GM23338 (cell line): ENCODE data around the gene TBC1D16. TPM values are rescaled to one million over a fixed set of nuclear protein-coding genes. Genes with fewer than 3 reads are reported as not detected.

Source experiments
- ATAC-seq: fragments of 200-7000 bp; cut with Tn5 transposase; 3 replicates; pipeline ENCODE4 v1.9.1; 2020
- DNase-seq: peaks from one replicate; pipeline ENCODE4 v3.0.0-alpha.2; 2015; ENCODE audit warnings: low spot score
- H2AFZ ChIP-seq: fragments of 200-600 bp; sonication (generic); 2 replicates; pipeline ENCODE4 v1.8.0; 2016; ENCODE audit warnings: antibody characterized with exemption, mild to moderate bottlenecking, moderate library complexity
- H3F3A ChIP-seq: fragments of 200-600 bp; sonication (generic); replicated peaks from 2 replicates; pipeline ENCODE4 v1.8.0; 2017; ENCODE audit warnings: antibody characterized with exemption, mixed run types, low read depth
- H3K27ac ChIP-seq: fragments of 200-600 bp; sonication (generic); 2 replicates; pipeline ENCODE4 v1.6.1; 2016; ENCODE audit warnings: low read depth
- H3K27me3 ChIP-seq: fragments of 200-600 bp; sonication (generic); 2 replicates; pipeline ENCODE4 v1.8.0; 2016; ENCODE audit warnings: mild to moderate bottlenecking, mixed run types, moderate library complexity; ENCODE audit not compliant: insufficient read depth
- H3K36me3 ChIP-seq: fragments of 200-600 bp; sonication (generic); 2 replicates; pipeline ENCODE4 v1.8.0; 2016; ENCODE audit warnings: mild to moderate bottlenecking; ENCODE audit not compliant: insufficient read depth
- H3K4me1 ChIP-seq: fragments of 200-600 bp; sonication (generic); 2 replicates; pipeline ENCODE4 v1.8.0; 2016; ENCODE audit warnings: mild to moderate bottlenecking, moderate library complexity; ENCODE audit not compliant: insufficient read depth
- H3K4me2 ChIP-seq: fragments of 200-600 bp; sonication (generic); 2 replicates; pipeline ENCODE4 v1.7.1; 2017; ENCODE audit warnings: mixed run types
- H3K4me3 ChIP-seq: fragments of 200-600 bp; sonication (generic); 2 replicates; pipeline ENCODE4 v1.6.1; 2016; ENCODE audit warnings: mixed run types
- H3K79me2 ChIP-seq: fragments of 200-600 bp; sonication (generic); replicated peaks from 2 replicates; pipeline ENCODE4 v1.8.0; 2017; ENCODE audit warnings: mild to moderate bottlenecking; ENCODE audit not compliant: insufficient read depth
- H3K9me2 ChIP-seq: fragments of 200-600 bp; sonication (generic); 2 replicates; pipeline ENCODE4 v1.8.0; 2017; ENCODE audit not compliant: insufficient read depth
- H4K20me1 ChIP-seq: fragments of 200-600 bp; sonication (generic); replicated peaks from 2 replicates; pipeline ENCODE4 v1.8.0; 2017; ENCODE audit warnings: mild to moderate bottlenecking; ENCODE audit not compliant: insufficient read depth
- H3K27ac Mint-ChIP-seq: 2 replicates; pipeline ENCODE4 v1.8.0; 2020; ENCODE audit warnings: inconsistent platforms, mild to moderate bottlenecking, moderate library complexity, mixed read lengths
- H3K27me3 Mint-ChIP-seq: 3 replicates; pipeline ENCODE4 v1.8.0; 2022; ENCODE audit warnings: low read depth, mild to moderate bottlenecking, moderate library complexity, mixed read lengths, inconsistent platforms; ENCODE audit not compliant: insufficient read depth, poor library complexity
- H3K36me3 Mint-ChIP-seq: 3 replicates; pipeline ENCODE4 v1.8.0; 2021; ENCODE audit warnings: low read depth, mild to moderate bottlenecking, inconsistent platforms, moderate library complexity, mixed read lengths
- H3K4me1 Mint-ChIP-seq: 3 replicates; pipeline ENCODE4 v1.8.0; 2020; ENCODE audit warnings: mild to moderate bottlenecking, inconsistent platforms, mixed read lengths
- H3K4me3 Mint-ChIP-seq: 3 replicates; pipeline ENCODE4 v1.8.0; 2021; ENCODE audit warnings: moderate library complexity, mild to moderate bottlenecking, inconsistent platforms, mixed read lengths
- H3K9me3 Mint-ChIP-seq: 3 replicates; pipeline ENCODE4 v1.8.0; 2020; ENCODE audit warnings: moderate library complexity, mild to moderate bottlenecking, inconsistent platforms, mixed read lengths
- EZH2 ChIP-seq: fragments of 200-600 bp; sonication (generic); IDR thresholded peaks from one replicate; pipeline ENCODE4 v1.8.0; 2017; ENCODE audit warnings: antibody characterized with exemption, mild to moderate bottlenecking, low read depth; ENCODE audit not compliant: unreplicated experiment
- NANOG ChIP-seq: IDR thresholded peaks from 2 replicates; pipeline ENCODE4 v1.6.1; 2016; ENCODE audit warnings: antibody characterized with exemption, borderline replicate concordance
- POLR2AphosphoS5 ChIP-seq: IDR thresholded peaks from 2 replicates; pipeline ENCODE4 v1.6.1; 2016; ENCODE audit warnings: antibody characterized with exemption, low read depth
- STAT1 ChIP-seq: IDR thresholded peaks from one replicate; pipeline ENCODE4 v1.6.1; 2016; ENCODE audit warnings: antibody characterized with exemption; ENCODE audit not compliant: unreplicated experiment
- ZNF462 ChIP-seq: fragments of 250-450 bp; sonication (Bioruptor Pico); IDR thresholded peaks from 2 replicates; pipeline ENCODE4 v1.5.0; 2020; ENCODE audit warnings: mild to moderate bottlenecking, moderate library complexity
- polyA plus RNA-seq: library from polyadenylated mRNA; unstranded; fragments of >200 nt; fragmentation: Nextera tagmentation; extraction: Ambion mirVana; gene quantifications from 2 replicates; pipeline ENCODE4 v1.2.1, GENCODE V29; 2016
- total RNA-seq: library from RNA; depleted of rRNA; stranded (reverse); fragments of >200 nt; shearing (Covaris generic); gene quantifications from 2 replicates; pipeline ENCODE4 v1.2.3, GENCODE V29; 2014
- TF ChIP-seq, protein P1 (sequence below), 2 experiments: fragments of 200-600 bp in 1 of 2; sonication (generic) in 1 of 2; conservative IDR thresholded peaks; 2 replicates each; pipeline versions ENCODE4 v1.5.1 to v1.6.1; 2016 to 2017; ENCODE audit warnings: antibody characterized with exemption in 2 of 2, low read depth in 2 of 2, mild to moderate bottlenecking in 2 of 2, moderate library complexity in 1 of 2
- TF ChIP-seq, protein P2 (sequence below): IDR thresholded peaks from one replicate; pipeline ENCODE4 v1.6.1; 2018; ENCODE audit warnings: antibody characterized with exemption; ENCODE audit not compliant: unreplicated experiment

Gene TBC1D16
- total and polyA plus RNA-seq, 2 experiments from 2014 or later = 16.7 to 104 TPM

DNA sequence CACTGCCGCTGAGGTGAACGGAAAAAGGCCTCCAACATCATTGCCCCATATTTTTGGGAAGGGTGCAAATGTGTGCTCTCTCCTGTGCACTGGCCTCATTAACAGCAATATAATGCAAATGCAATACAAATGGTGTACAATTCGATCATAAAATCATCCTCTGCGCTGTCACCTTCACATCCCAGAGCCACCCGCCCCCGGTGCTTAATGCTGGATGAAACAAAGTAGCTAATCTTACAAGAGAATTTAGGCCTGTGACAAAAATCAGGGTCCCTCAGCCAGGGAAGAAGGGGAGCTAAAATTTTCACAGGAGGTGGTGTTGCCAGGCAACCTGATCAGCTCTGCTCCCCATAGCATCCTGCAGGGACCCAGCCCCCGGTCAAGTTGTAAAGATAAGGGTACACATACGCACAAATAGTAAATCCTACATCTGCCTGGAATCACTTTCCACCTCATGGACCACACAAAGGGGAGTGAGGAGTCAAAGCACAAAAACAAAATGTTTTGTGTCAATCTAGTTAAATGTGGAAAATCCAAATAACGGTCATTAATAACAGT is 3.0 kb downstream of the TBC1D16 start (continued):
- no peak for TF ChIP-seq ZNF462 (CRISPR knock-in tag)
- TF ChIP-seq NANOG = no peak

GRCh38 chr17:80031691-80032430 is 3.8 kb downstream of the TBC1D16 start:
- H3F3A ChIP-seq = 0 out of 2 replicates have a peak, but pooled peaks cover 2% of the 10 kb centered on the region
- no peak overlapping the region for H3K4me2 ChIP-seq
- Mint-ChIP-seq H3K27ac (no peak overlapping the region), H3K9me3 (no peaks in the 10 kb centered on the region), H3K36me3 (no peaks in the 10 kb centered on the region), H3K4me1 (peaks cover 47% of the 10 kb centered on the region), H3K27me3 (peaks cover 4% of the 10 kb centered on the region), H3K4me3 (no peak overlapping the region)
- no peak overlapping the region for H3K27ac ChIP-seq
- no peak for ATAC-seq
- TF ChIP-seq POLR2AphosphoS5 (no peak), EZH2 (no peak), STAT1 (no peak)
- TF ChIP-seq, protein P1, sequence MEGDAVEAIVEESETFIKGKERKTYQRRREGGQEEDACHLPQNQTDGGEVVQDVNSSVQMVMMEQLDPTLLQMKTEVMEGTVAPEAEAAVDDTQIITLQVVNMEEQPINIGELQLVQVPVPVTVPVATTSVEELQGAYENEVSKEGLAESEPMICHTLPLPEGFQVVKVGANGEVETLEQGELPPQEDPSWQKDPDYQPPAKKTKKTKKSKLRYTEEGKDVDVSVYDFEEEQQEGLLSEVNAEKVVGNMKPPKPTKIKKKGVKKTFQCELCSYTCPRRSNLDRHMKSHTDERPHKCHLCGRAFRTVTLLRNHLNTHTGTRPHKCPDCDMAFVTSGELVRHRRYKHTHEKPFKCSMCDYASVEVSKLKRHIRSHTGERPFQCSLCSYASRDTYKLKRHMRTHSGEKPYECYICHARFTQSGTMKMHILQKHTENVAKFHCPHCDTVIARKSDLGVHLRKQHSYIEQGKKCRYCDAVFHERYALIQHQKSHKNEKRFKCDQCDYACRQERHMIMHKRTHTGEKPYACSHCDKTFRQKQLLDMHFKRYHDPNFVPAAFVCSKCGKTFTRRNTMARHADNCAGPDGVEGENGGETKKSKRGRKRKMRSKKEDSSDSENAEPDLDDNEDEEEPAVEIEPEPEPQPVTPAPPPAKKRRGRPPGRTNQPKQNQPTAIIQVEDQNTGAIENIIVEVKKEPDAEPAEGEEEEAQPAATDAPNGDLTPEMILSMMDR (conservative IDR thresholded peaks at IDR 0.05; ENCODE audit: low read depth in 2 of 2) = no peak
- TF ChIP-seq, protein P2, sequence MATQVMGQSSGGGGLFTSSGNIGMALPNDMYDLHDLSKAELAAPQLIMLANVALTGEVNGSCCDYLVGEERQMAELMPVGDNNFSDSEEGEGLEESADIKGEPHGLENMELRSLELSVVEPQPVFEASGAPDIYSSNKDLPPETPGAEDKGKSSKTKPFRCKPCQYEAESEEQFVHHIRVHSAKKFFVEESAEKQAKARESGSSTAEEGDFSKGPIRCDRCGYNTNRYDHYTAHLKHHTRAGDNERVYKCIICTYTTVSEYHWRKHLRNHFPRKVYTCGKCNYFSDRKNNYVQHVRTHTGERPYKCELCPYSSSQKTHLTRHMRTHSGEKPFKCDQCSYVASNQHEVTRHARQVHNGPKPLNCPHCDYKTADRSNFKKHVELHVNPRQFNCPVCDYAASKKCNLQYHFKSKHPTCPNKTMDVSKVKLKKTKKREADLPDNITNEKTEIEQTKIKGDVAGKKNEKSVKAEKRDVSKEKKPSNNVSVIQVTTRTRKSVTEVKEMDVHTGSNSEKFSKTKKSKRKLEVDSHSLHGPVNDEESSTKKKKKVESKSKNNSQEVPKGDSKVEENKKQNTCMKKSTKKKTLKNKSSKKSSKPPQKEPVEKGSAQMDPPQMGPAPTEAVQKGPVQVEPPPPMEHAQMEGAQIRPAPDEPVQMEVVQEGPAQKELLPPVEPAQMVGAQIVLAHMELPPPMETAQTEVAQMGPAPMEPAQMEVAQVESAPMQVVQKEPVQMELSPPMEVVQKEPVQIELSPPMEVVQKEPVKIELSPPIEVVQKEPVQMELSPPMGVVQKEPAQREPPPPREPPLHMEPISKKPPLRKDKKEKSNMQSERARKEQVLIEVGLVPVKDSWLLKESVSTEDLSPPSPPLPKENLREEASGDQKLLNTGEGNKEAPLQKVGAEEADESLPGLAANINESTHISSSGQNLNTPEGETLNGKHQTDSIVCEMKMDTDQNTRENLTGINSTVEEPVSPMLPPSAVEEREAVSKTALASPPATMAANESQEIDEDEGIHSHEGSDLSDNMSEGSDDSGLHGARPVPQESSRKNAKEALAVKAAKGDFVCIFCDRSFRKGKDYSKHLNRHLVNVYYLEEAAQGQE = no peak
- no peaks in the 10 kb centered on the region for H3K27me3 ChIP-seq
- H3K4me3 ChIP-seq = no peak overlapping the region
- peaks cover 2% of the 10 kb centered on the region; the same call in 1 of the 2 replicates for H3K36me3 ChIP-seq
- no peak for DNase-seq
- H3K4me1 ChIP-seq = peaks cover 31% of the 10 kb centered on the region; the same call in 1 of the 2 replicates
- no peaks in the 10 kb centered on the region for H3K9me2 ChIP-seq
- H4K20me1 ChIP-seq = peaks cover 66% of the 10 kb centered on the region
- H3K79me2 ChIP-seq = peaks cover 84% of the 10 kb centered on the region
- H2AFZ ChIP-seq = no peak overlapping the region
